CD4-positive, alpha-beta T cell treated with Interleukin-15 for 4 hours (primary cell): ENCODE data around the gene CCDC17.
"Not testable (repeated sequence)": the region's sequence is repeated elsewhere in the genome, so short reads cannot be mapped to it uniquely, and the experiment has no call there.

Experiments used
- DNase-seq: peaks from one replicate; pipeline ENCODE4 v3.0.0-alpha.2; 2020; ENCODE audit warnings: low spot score

The CCDC17 gene

DNA sequence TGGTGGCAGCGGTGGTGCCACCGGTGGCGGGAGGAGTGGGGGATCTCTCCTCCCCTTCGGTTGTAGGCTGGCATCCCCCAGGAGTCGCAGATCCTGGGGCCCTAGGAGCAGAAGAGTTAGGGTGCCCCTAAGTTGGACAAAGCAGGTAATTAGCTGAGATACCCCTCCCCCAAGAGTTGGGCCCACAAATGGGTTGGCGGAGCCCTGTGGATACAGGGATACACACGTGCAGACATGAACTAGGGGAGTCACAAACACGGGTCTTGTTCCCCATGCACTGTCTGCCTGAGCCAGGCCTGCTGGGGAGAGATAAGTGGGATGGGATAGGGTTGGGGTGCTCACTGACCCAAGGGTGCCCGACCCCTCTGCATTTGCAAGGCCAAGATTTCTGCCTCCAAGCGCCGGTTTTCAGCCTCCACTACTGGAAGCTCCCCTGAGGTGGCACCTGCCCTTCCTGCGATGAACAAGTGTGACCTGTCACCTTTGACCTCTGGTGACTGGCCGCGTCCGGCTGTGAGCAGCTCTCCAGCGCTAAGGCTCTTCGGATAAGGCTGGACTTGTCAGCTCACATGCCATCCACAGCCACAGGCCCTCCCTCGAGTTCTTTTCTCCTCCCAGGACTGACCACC, 1.8 kb downstream of the CCDC17 start:
- no peak for DNase-seq

DNA sequence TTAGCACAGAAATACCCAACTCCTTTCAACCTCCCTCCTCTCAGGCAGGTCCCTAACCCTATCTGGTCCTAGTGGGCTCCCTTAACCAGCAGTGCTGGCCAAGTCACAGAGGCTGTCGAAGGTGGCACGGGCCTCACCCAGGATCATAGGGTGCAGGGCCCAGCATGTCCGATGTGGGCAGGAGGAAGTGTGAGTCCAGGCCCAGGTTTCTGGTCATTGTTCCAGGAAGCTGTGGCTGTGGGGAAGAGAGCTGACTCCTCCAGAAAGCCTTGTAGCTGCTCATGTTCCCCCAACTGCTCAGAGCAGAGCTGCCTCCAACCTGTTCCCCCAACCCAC, 2.4 kb downstream of the CCDC17 start:
- DNase-seq, result no peak

DNA sequence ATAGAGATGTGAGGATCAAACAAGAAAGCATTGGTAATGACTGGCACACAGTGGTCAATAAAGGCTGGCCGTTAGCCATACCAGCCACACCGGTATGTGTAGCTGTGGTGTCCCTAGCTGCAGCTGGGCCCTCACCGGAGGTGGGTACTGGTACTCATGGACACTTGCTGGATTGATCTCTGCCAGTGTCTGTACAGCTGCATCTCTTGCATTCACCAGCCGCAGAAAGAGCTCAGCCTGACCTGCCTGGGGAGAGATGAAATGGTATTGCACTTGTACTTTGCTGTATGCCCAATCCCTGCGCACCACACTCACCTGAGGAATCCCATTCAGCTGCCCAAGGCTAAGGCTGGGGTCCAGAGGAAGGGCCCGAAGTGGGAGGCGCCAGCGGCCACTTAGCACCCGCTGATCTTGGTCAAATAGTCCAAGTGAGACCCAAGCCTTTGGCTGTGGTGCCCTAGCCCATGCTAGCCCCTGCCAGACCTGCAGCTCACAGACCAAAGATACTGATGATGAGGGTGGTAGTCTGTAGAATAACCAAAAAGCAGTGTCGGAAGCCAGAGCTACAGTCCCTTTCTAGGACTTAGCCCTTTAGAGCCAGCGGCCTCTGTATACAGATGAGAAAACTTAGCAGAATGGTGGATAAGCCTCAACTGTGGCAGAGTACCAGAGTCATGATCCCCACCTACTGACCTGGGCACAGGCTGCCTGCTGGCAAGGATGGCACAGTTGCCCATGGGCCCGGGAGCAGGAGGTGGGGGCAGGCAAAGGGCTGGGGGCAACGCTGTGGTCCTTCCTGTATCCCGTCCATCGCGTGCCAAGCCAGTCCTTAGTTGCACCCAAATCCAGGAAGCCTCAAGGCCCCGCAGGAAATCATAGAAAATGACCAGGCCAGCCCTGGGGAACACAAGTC, 3.0 kb downstream of the CCDC17 start:
- DNase-seq, result no peak

DNA sequence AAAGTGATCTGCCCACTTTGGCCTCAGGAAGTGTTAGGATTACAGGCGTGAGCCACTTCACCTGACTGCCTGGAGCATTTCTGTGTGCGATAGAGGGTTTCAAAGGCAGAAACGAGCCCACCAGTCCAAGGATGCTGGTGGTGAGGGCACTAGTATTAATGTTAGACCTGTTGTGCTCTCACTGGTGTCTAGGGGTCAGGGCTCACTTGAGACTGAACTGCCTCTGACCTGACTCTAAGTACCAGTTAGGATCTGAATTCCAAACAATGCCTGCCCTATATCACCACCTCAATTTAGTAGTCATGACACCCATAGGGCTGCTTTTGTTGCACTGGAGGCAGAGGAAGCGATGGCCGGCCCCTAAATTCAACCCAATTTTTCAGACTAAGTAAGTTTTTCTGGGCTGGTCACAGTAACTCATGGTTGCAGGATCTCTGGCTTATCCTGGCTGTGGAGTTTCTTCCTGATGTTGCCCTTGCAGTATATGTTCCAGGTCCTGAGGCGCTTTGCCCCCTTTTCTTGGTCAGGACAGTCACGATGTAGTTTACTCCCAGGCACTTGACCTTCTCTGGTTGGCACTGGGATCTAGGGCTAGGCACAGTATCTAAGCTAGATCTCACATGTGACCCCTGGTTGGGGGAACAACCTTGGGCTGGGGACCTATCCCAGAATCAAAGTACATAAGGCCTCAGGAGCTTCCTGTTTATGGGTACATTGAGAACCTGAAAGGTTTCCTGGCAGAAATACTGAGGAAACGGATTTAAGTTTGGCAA, 4.5 kb downstream of the CCDC17 start:
- DNase-seq, result no peak

DNA sequence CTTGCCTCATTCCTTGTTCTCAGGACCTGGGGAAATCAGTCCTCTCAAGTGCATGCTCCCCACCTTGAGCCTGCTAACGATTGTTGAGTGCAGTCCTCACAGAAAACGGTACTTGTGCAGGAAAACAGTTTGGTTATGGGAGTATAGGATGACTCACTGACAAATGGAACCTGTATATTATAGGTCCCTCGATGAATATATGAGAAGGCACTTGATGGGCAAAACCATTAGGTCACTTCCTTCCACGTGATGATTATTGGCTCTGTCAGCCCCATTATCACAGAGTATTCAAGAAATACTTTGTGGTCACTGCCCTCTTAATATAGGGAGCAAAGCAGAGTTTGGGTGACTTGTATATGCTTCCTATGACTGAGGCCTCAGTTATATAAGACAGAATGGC, 6.2 kb downstream of the CCDC17 start:
- DNase-seq, result no peak

DNA sequence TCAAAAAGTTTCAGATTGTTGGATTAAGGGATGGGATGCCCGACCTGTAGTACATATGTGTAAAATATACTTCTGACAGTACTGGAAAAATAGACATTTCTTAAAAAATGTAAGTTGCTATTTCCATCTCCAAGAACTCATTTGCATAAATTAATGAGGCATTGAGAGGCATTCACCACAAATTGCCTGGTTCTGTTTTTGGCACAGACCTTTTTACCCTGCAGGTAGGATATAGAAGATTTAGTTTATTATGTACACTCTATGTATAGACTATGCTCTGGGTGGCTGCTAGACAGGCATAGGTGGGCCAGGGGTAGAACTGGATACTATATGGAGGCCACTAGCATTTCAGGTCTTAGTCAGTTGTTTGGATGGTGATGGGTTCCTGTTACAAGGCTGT, 8.0 kb downstream of the CCDC17 start:
- DNase-seq, result no peak

DNA sequence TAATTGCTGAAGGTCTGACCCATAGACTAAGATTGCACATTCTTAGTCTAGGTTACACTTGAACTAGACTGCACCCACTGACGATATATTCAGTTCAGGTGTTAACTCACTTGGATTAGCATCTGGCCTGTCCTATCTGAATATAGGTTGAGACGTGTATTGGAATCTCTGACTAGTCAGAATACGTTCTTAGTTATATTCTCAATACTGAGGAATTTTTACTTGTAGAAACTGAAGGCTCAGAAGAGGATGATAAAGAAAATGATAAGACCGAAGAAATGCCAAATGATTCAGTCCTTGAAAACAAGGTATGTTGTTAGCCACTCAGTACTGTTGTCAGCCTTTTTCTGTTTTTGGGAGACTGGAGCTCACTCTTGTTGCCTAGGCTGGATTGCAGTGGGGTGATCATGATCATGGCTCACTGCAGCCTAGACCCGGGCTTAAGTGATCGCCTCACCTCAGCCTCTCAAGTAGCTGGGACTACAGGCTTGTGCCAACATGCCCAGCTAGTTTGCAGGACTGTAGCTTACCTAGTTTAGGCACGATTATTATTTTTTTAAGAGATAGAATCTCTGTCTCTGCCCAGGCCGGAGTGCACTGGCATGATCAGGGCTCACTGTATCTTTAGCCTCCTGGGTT, 10.8 kb downstream of the CCDC17 start:
- DNase-seq, result no peak

DNA sequence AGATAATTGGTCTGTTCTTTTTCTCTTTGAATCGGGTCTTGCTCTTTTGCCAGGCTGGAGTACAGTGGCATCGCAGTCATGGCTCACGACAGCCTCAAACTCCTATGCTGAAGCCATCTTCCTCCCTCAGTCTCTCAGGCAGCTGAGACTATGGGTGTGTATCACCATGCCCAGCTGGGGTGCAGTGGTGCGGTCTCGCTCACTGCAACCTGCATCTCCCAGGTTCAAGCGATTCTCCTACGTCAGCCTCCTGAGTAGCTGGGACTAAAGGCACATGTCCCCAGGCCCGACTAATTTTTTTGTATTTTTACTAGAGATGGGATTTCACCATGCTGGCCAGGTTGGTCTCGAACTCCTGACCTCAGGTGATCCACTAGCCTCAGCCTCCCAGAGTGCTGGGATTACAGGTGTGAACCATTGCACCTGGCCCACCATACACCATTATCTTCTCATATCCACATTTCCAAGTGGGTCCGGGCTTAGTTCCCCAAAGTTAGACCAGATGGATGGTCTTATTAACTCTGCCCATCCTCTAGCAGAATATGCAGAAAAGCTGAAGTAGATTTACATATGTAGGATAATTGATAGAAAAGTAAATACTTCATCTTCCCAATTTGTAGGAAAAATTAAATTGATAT, 13.1 kb downstream of the CCDC17 start:
- DNase-seq, result no peak

DNA sequence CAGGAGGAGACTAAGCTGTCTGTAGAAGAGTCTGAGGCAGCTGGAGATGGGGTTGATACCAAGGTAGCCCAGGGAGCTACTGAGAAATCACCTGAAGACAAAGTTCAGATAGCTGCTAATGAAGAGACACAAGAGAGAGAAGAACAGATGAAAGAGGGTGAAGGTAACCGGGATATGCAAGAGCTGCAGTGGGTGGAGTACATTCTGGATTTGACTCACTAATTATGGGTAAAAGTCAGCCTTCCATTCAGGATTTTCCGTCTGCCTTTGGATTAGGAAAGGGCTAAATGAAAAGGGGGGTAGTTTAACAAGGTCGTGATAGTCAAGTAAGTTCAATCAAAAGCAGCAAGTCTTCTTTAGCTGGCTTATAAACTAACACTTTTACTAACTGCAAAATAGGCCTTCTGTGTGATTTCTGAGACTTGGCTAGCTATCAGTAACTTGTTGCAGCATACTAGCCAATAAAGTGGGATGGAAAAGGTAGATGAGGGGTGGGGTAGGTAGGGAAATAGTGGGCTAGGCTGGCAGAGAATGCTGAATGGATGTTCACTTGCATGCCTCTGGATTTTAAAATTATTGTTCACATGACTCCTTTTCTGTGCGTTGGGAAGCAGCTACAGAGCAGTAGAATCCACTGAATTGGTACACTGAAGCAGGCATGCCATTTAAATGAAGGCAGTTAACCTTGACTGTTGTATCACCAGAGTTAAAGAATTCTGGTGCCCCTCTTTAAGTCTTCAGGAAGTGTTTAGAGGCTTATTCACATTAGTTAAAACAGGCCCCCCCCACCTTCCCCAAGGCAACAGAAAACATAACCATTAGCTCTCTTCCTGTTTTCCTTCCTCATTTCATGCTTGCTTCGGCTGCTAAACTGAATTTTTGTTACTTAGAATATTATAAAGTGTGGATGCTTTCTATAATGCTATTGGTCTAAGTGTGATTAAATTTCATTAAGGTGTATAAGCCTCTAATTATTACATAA, 15.4 kb downstream of the CCDC17 start:
- no peak for DNase-seq

DNA sequence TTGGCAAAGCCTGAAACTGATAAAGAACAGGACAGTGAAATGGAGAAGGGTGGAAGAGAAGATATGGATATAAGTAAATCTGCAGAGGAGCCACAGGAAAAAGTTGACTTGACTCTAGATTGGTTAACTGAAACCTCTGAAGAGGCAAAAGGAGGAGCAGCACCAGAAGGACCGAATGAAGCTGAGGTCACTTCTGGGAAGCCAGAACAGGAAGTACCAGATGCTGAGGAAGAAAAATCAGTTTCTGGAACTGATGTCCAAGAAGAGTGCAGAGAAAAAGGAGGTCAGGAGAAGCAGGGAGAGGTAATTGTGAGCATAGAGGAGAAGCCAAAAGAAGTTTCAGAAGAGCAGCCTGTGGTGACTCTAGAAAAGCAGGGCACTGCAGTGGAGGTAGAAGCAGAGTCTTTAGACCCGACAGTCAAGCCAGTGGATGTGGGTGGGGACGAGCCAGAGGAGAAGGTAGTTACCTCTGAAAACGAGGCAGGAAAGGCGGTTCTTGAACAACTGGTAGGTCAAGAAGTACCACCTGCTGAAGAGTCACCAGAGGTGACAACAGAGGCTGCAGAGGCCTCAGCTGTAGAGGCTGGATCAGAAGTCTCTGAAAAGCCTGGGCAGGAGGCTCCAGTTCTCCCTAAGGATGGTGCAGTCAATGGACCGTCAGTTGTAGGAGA, 16.3 kb downstream of the CCDC17 start:
- DNase-seq, result no peak

DNA sequence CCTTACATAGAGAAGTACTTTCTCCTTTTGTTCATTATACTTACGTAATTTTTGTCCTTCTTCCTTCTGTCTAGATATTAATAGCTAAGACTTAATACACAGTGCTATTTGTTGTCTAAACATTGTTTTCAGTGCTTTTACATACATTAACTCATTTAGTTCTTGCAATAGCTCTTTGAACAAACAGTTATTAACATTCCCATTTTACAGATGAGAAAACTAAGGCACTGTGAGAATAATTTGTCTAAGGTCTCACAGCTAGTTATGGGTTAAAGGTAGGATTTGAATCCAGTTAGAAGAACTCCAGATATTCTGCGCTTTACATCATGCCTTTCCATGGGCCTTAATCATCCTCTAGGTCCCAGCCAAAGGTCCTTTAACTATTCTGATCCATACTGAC, 19.6 kb downstream of the CCDC17 start:
- no peak for DNase-seq

DNA sequence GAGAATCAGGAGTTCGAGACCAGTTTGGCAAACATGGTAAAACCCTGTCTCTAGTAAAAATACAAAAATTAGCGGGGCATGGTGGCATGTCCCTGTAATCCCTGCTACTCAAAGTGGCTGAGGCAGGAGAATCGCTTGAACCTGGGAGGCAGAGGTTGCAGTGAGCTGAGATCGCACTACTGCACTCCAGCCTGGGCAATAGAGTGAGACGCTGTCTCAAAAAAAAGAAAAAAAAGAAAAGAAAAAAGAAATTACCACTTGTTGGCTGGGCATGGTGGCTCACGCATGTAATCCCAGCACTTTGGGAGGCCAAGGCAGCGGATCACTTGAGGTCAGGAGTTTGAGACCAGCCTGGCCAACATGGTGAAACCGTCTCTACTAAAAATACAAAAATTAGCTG, 27.1 kb downstream of the CCDC17 start:
- DNase-seq, result not testable (repeated sequence)

DNA sequence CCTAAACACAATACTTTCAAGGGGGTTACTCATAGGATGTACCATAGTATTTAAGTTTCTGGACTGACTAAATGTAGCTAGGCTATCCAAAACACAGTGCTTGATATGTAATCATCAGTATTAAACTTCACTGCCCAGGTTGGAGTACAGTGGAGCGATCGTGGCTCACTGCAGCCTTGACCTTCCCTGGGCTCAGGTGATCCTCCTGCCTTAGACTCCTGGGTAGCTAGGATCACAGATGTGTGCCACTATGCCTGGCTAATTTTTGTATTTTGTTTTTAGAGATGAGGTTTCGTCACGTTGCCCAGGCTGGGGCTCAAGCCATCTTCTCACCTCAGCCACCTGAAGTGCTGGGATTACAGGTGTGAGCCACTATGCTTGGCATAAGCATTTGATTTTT, 29.4 kb downstream of the CCDC17 start:
- DNase-seq, result no peak

DNA sequence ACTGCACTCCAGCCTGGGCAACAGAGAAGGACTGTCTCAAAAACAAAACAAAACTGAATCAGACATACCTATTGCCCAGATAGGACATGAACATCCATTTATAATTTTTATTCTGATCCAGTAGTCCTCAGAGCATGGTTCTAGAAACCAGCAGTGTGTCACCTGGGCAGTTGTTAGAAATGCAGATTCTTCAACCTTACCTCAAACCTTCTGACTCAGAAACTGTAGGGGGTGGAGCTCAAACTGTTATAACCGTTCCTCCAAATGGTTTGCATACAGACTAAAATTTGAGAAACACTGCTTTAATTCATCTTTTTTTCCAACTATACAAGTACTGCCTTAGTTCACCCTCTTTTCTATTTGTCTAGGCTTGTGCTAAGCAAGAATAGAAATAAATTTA, 34.0 kb downstream of the CCDC17 start:
- no peak for DNase-seq

DNA sequence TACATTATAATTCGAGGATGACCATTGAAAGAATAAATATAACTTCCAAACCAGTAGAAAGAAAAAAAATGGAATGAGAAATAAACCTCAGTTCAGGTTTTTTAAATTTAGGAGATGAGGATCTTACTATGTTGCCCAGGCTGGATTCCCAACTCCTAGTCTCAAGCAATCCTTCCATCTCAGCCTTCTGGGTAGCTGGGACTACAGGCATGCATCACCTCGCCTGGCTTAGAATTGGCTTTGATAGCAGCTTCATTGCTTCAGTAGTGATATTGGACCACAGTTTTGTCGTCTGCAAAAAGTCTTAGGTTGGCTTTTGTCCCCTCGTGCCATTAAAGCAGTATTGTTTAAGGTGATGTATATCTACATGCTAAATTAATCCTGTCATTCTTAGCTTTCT, 37.1 kb downstream of the CCDC17 start:
- DNase-seq, result no peak

DNA sequence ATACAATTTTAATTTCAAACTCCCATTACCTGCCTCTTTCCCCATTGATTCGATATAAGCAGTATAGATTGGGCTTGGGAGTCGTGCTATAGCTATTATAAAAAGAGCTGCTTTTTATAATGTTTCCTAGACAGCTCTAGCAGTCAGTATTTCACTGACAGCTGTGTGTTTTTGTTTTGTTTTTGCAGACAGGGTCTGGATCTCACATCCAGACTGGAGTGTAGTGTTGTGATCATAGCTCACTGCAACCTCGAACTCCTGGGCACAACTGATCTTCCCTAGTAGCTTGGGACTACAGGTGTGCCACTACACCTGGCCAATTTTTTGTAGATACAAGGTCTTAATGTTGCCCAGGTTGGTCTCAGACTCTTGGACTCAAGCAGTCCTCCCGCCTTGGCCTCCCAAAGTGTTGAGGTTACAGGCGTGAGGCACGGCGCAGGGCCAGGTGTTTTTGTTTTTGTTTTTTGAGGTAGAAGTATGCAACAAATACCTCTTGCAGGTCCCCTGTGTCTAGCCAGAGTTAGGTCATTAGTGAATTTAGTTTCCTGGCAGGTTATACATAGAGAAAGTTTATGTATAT, 38.3 kb downstream of the CCDC17 start:
- no peak for DNase-seq

DNA sequence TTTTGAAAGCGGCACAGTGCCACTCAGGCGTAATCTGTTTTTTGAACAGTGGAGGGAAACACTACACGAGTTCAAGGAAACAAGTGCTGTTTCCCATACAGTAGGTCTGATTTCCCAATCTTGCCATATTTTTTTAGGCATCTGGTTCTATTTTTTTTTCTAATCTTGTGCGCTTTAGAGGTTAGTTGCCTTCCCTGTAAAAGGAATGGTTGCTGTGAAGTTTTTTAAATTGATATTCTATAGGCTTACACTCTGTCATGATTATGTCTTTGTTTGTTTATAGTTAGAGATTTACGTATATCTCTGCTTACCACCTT, 38.8 kb downstream of the CCDC17 start:
- DNase-seq, result no peak

DNA sequence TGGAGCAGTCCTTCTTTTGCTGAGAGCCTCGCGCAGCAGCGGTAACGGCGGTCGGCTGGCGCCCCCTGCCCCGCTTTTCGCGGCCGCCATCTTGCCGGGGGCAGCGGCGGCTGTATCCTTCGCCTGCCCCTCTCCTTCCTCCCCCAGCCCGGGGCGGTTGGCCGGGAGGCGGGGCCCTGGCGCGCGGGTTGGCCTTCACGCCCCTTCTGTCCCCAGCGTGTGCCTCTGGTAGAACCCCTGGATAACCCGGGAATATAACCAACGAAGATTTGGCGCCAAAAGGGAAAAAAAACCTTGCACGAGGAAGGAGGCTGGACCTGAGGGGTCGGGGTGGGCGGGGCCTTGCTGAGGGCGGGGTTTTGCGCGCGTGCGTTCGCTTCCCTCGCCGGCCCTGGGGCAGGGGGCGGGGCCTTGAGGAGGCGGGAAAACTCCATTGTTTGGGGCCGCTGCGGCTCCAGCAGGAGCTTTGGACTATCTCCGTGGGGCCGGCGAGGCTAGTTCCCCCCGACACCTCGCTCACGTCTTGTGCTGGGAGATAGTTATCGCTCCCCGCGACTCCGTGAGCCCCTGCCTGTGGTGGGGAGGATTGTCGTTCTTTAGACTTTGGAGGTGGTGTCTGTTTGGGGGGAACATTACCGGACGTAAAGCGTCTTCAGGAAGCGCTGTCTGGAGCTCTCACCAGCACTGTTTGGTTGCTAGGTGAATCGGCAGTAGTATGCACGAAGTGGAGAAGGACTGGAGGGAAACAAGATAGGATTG, 39.3 kb downstream of the CCDC17 start:
- peak; percentile 85 for DNase-seq

DNA sequence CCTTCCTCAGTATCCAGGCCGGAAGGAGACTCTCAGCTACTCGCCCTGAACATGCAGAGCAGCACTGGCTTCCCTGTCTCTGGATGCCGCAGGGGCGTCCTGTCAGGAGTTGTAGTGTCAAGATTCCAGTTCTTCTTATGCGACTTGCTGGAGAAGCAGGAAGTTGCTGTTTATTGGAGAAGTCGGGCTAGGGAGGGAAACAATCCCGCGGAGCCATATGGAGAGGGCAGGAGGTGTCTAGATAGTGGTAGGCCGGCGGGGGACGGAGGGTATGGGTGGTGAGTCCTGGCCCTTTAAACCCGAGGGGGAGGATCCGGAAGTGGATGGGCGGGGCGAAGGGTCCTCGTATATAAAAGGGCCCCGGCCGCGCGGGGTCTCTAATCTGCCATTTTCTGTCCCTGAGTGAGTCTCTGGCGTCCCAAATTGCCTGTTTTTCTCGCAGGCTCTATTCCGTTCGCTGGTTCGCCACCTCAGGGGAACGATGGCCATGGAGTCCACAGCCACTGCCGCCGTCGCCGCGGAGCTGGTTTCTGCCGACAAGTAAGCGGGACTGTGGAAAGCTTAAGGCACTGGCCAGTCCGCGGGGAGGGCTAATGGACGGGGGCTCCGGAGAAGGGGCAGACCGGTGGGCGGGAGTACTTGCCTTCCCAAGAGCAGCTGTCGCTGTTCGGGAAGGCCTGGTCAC, 40.0 kb downstream of the CCDC17 start, which contains the start of gene NASP:
Gene NASP (plus strand): TSS at position 376 of the 685 bp plus-strand sequence. CDS start 106 bp downstream, at position 482.
- DNase-seq, result peak; percentile 91
